Uterus (tissue), 2 donors: Measurements from ENCODE around the gene GATA3.

ENCODE experiments used
- CTCF ChIP-seq, 4 experiments: fragments of 200-600 bp in 2 of 4; fragments of 450-650 bp in 2 of 4; sonication (generic) in 2 of 4; IDR thresholded peaks; one replicate each; pipeline ENCODE4 v1.5.1; 2016 to 2019; ENCODE audit warnings: antibody characterized with exemption in 4 of 4, mild to moderate bottlenecking in 2 of 4, moderate library complexity in 1 of 4
- POLR2A ChIP-seq, 2 donors: fragments of 450-650 bp; IDR thresholded peaks; one replicate each; pipeline ENCODE4 v1.6.1; 2016; ENCODE audit warnings: antibody characterized with exemption in 2 of 2, mild to moderate bottlenecking in 1 of 2, moderate library complexity in 1 of 2

- TF ChIP-seq CTCF (IDR thresholded peaks at IDR 0.05) (no peak), POLR2A (IDR thresholded peaks at IDR 0.05) (no peak)
Measured at GRCh38 chr10:8035006-8035640, 19.4 kb upstream of the GATA3 start.
